Central memory CD4-positive, alpha-beta T cell (primary cell): Measurements from ENCODE around the gene ESYT1.

Experiments used
- DNase-seq: peaks from one replicate; pipeline ENCODE4 v3.0.0; 2022

Gene ESYT1

GRCh38 chr12:56189099-56189917, 61.2 kb downstream of the ESYT1 start, which contains the start of gene SMARCC2:
Gene SMARCC2 (minus strand): TSS chr12:56189483. CDS start chr12:56189461, 22 bp downstream.
- DNase-seq, result peak; percentile 85

- peak; percentile 68 for DNase-seq
Measured at GRCh38 chr12:56189918-56190694, 62.0 kb downstream of the ESYT1 start.

GRCh38 chr12:56190695-56191155, 62.7 kb downstream of the ESYT1 start:
- no peak for DNase-seq

- DNase-seq, result no peak
Measured at GRCh38 chr12:56192582-56192981, 64.5 kb downstream of the ESYT1 start.

- DNase-seq, result peak; percentile 71
Measured at GRCh38 chr12:56193025-56193578, 65.0 kb downstream of the ESYT1 start.
